Measurements from ENCODE around the gene SMIM31.

- TF ChIP-seq FOXA1 (IDR thresholded peaks at IDR 0.05) (no peak), BHLHE40 (IDR thresholded peaks at IDR 0.05; ENCODE audit: borderline replicate concordance) (no peak), FOXK2 (IDR thresholded peaks at IDR 0.05) (no peak), L3MBTL2 (conservative IDR thresholded peaks at IDR 0.05) (no peak), ARNT (IDR thresholded peaks at IDR 0.05) (no peak), TARDBP (IDR thresholded peaks at IDR 0.05) (no peak)
These were observed 17.2 kb downstream of the SMIM31 start for GRCh38 chr4:164771088-164771487.

Measured in HEK293T (cell line).